ENCODE measurements around the gene PPARGC1A.

Gene PPARGC1A

GRCh38 chr4:23878246-23878891, 11.5 kb downstream of the PPARGC1A start:
- DNase-seq = no peak

- no peak for DNase-seq
These were observed 12.1 kb downstream of the PPARGC1A start for GRCh38 chr4:23877758-23878229.

GRCh38 chr4:23876418-23877089, 13.3 kb downstream of the PPARGC1A start:
- no peak for DNase-seq

- no peak for DNase-seq
These were observed 14.5 kb downstream of the PPARGC1A start for GRCh38 chr4:23875317-23875716.

GRCh38 chr4:23874536-23874901, 15.3 kb downstream of the PPARGC1A start:
- no peak for DNase-seq

- DNase-seq = no peak
These were observed 15.9 kb downstream of the PPARGC1A start for GRCh38 chr4:23873717-23874535.

GRCh38 chr4:23871426-23871825, 18.4 kb downstream of the PPARGC1A start:
- no peak for DNase-seq

- no peak for DNase-seq
These were observed 23.3 kb downstream of the PPARGC1A start for GRCh38 chr4:23866450-23867075.

- no peak for DNase-seq
These were observed 27.9 kb downstream of the PPARGC1A start for GRCh38 chr4:23861897-23862296.

- no peak for DNase-seq
These were observed 28.9 kb downstream of the PPARGC1A start for GRCh38 chr4:23860919-23861318.

- no peak for DNase-seq
These were observed 32.4 kb downstream of the PPARGC1A start for GRCh38 chr4:23857367-23857959.

GRCh38 chr4:23856630-23857029, 33.2 kb downstream of the PPARGC1A start:
- no peak for DNase-seq

- DNase-seq = no peak
These were observed 33.8 kb downstream of the PPARGC1A start for GRCh38 chr4:23855912-23856605.

- no peak for DNase-seq
These were observed 35.7 kb downstream of the PPARGC1A start for GRCh38 chr4:23853986-23854660.

- no peak for DNase-seq
These were observed 38.4 kb downstream of the PPARGC1A start for GRCh38 chr4:23851464-23851863.

- no peak for DNase-seq
These were observed 42.7 kb downstream of the PPARGC1A start for GRCh38 chr4:23847158-23847557.

- no peak for DNase-seq
These were observed 44.9 kb downstream of the PPARGC1A start for GRCh38 chr4:23844961-23845360.

- no peak for DNase-seq
These were observed 50.6 kb downstream of the PPARGC1A start for GRCh38 chr4:23839279-23839678.

GRCh38 chr4:23838607-23839006, 51.2 kb downstream of the PPARGC1A start:
- no peak for DNase-seq

- no peak for DNase-seq
These were observed 51.7 kb downstream of the PPARGC1A start for GRCh38 chr4:23838131-23838530.

- DNase-seq = no peak
These were observed 52.5 kb downstream of the PPARGC1A start for GRCh38 chr4:23837371-23837770.
